Mucosa of rectum (tissue), 2 donors: ENCODE results near the gene KIRREL2.
"Not testable (repeated sequence)": the region's sequence is repeated elsewhere in the genome, so short reads cannot be mapped to it uniquely, and the experiment has no call there.

ENCODE experiments used
- H3K27ac ChIP-seq, 2 donors: one replicate each; pipeline ENCODE4 v1.7.0; 2013; ENCODE audit warnings: inconsistent platforms in 2 of 2, low read depth in 2 of 2, low read length in 2 of 2
- H3K27me3 ChIP-seq, 2 donors: one replicate each; pipeline ENCODE4 v1.7.0; 2013; ENCODE audit warnings: low read length in 2 of 2; ENCODE audit not compliant: control insufficient read depth in 2 of 2, insufficient read depth in 2 of 2
- H3K36me3 ChIP-seq, 2 donors: one replicate each; pipeline ENCODE4 v1.7.0; 2013; ENCODE audit warnings: low read length in 2 of 2; ENCODE audit not compliant: control insufficient read depth in 2 of 2, insufficient read depth in 2 of 2
- H3K4me1 ChIP-seq, 2 donors: one replicate each; pipeline ENCODE4 v1.7.0; 2013; ENCODE audit warnings: low read length in 2 of 2, mild to moderate bottlenecking in 1 of 2; ENCODE audit not compliant: control insufficient read depth in 2 of 2, insufficient read depth in 2 of 2
- H3K4me3 ChIP-seq, 2 donors: one replicate each; pipeline ENCODE4 v1.7.0; 2013; ENCODE audit warnings: low read length in 2 of 2
- H3K9ac ChIP-seq, 2 donors: one replicate each; pipeline ENCODE4 v1.7.0; 2013; ENCODE audit warnings: low read length in 2 of 2, low read depth in 1 of 2, mild to moderate bottlenecking in 1 of 2
- H3K9me3 ChIP-seq, 2 donors: one replicate each; pipeline ENCODE4 v1.7.0; 2013; ENCODE audit warnings: low read length in 2 of 2; ENCODE audit not compliant: control insufficient read depth in 2 of 2
- donor health status: healthy.
- donor health status: Normal muscosa, but diverticular disease.

Gene KIRREL2

GRCh38 chr19:35868823-35869326, 12.2 kb downstream of the KIRREL2 start:
- Histone ChIP-seq H3K36me3 (no peaks in the 10 kb centered on the region), H3K27ac (no peak overlapping the region), H3K4me1 (peaks cover 4 to 13% of the 10 kb centered on the region in 2 donors), H3K27me3 (peaks cover 13 to 14% of the 10 kb centered on the region in 2 donors), H3K9ac (no peak overlapping the region), H3K9me3 (no peaks in the 10 kb centered on the region), H3K4me3 (peak overlapping the region in 1 of 2 donors; percentile 16)

- Histone ChIP-seq H3K27ac (no peak overlapping the region), H3K27me3 (peaks cover 13 to 14% of the 10 kb centered on the region in 2 donors), H3K4me1 (peaks cover 4 to 13% of the 10 kb centered on the region in 2 donors), H3K36me3 (no peaks in the 10 kb centered on the region), H3K9ac (no peak overlapping the region), H3K9me3 (no peaks in the 10 kb centered on the region), H3K4me3 (peak overlapping the region in 1 of 2 donors; percentile 37)
Measured at GRCh38 chr19:35869327-35870123, 12.8 kb downstream of the KIRREL2 start.

- not testable (repeated sequence) for H3K36me3 ChIP-seq, H3K27ac ChIP-seq, H3K9ac ChIP-seq, H3K9me3 ChIP-seq
- Histone ChIP-seq H3K4me3 (peak overlapping the region in 1 of 2 donors; percentile 37), H3K4me1 (peaks cover 4 to 13% of the 10 kb centered on the region in 2 donors), H3K27me3 (peaks cover 13 to 14% of the 10 kb centered on the region in 2 donors)
Measured at GRCh38 chr19:35870124-35870736, 13.5 kb downstream of the KIRREL2 start.

GRCh38 chr19:35870798-35871197, 14.1 kb downstream of the KIRREL2 start:
- no peak overlapping the region for H3K9ac ChIP-seq
- no peaks in the 10 kb centered on the region for H3K36me3 ChIP-seq
- H3K9me3 ChIP-seq: no peaks in the 10 kb centered on the region
- peaks cover 4 to 13% of the 10 kb centered on the region in 2 donors for H3K4me1 ChIP-seq
- H3K4me3 ChIP-seq: no peak overlapping the region
- H3K27ac ChIP-seq: no peak overlapping the region
- peaks cover 10 to 13% of the 10 kb centered on the region in 2 donors for H3K27me3 ChIP-seq

GRCh38 chr19:35871611-35872010, 14.9 kb downstream of the KIRREL2 start:
- H3K9me3 ChIP-seq: no peaks in the 10 kb centered on the region
- H3K4me1 ChIP-seq: peaks cover 4 to 13% of the 10 kb centered on the region in 2 donors
- no peak overlapping the region for H3K4me3 ChIP-seq
- no peaks in the 10 kb centered on the region for H3K36me3 ChIP-seq
- H3K27ac ChIP-seq: no peak overlapping the region
- H3K9ac ChIP-seq: no peak overlapping the region
- peaks cover 5 to 13% of the 10 kb centered on the region in 2 donors for H3K27me3 ChIP-seq

GRCh38 chr19:35872180-35872579, 15.5 kb downstream of the KIRREL2 start:
- no peaks in the 10 kb centered on the region for H3K36me3 ChIP-seq
- H3K27me3 ChIP-seq: peaks cover 5 to 13% of the 10 kb centered on the region in 2 donors
- H3K9me3 ChIP-seq: no peaks in the 10 kb centered on the region
- H3K27ac ChIP-seq: no peak overlapping the region
- peaks cover 4 to 13% of the 10 kb centered on the region in 2 donors for H3K4me1 ChIP-seq
- H3K9ac ChIP-seq: no peak overlapping the region
- no peak overlapping the region for H3K4me3 ChIP-seq

- Histone ChIP-seq H3K4me3 (no peak overlapping the region), H3K27me3 (peaks cover 7 to 17% of the 10 kb centered on the region in 2 donors), H3K4me1 (peaks cover 0 to 5% of the 10 kb centered on the region in 2 donors), H3K9ac (no peak overlapping the region), H3K9me3 (no peaks in the 10 kb centered on the region), H3K27ac (no peak overlapping the region), H3K36me3 (no peaks in the 10 kb centered on the region)
Measured at GRCh38 chr19:35874392-35874930, 17.8 kb downstream of the KIRREL2 start.

- Histone ChIP-seq H3K36me3 (no peaks in the 10 kb centered on the region), H3K27me3 (peaks cover 7 to 9% of the 10 kb centered on the region in 2 donors), H3K27ac (no peak overlapping the region), H3K9ac (no peak overlapping the region), H3K9me3 (no peaks in the 10 kb centered on the region), H3K4me3 (no peak overlapping the region), H3K4me1 (peaks cover 0 to 2% of the 10 kb centered on the region in 2 donors)
Measured at GRCh38 chr19:35879068-35879467, 22.4 kb downstream of the KIRREL2 start.

- no peaks in the 10 kb centered on the region for H3K36me3 ChIP-seq
- no peak overlapping the region for H3K27ac ChIP-seq
- H3K9me3 ChIP-seq: no peaks in the 10 kb centered on the region
- H3K27me3 ChIP-seq: peaks cover 7 to 9% of the 10 kb centered on the region in 2 donors
- peaks cover 0 to 2% of the 10 kb centered on the region in 2 donors for H3K4me1 ChIP-seq
- H3K4me3 ChIP-seq: no peak overlapping the region
- no peak overlapping the region for H3K9ac ChIP-seq
Measured at GRCh38 chr19:35879770-35880317, 23.1 kb downstream of the KIRREL2 start.
